Thoracic aorta (tissue), 2 donors: ENCODE data around the gene EIF6. TPM values are rescaled to one million over a fixed set of nuclear protein-coding genes. Genes with fewer than 3 reads are reported as not detected.

Experiments used
- ATAC-seq: fragments of 150-250 bp; one replicate; pipeline ENCODE4 v1.8.0; 2017; ENCODE audit warnings: low read depth; ENCODE audit not compliant: insufficient number of reproducible peaks, low FRiP score
- DNase-seq: peaks from one replicate; pipeline ENCODE4 v3.0.0-alpha.2; 2020; ENCODE audit warnings: low spot score
- H3K27ac ChIP-seq, 2 donors: fragments of 200-600 bp; sonication (generic); 1 replicate in 1 of 2; 2 replicates in 1 of 2; pipeline ENCODE4 v1.5.1; 2016; ENCODE audit warnings: mild to moderate bottlenecking in 2 of 2, moderate library complexity in 2 of 2
- H3K27me3 ChIP-seq: fragments of 200-600 bp; sonication (generic); replicated peaks from 2 replicates; pipeline ENCODE4 v1.6.0; 2016; ENCODE audit warnings: mild to moderate bottlenecking; ENCODE audit not compliant: insufficient read depth
- H3K36me3 ChIP-seq: fragments of 200-600 bp; sonication (generic); one replicate; pipeline ENCODE4 v1.5.1; 2016
- H3K4me1 ChIP-seq, 2 donors: fragments of 200-600 bp; sonication (generic); 1 replicate in 1 of 2; 2 replicates in 1 of 2; pipeline versions ENCODE4 v1.5.1 to v1.6.0; 2016; ENCODE audit warnings: low read depth in 2 of 2, mild to moderate bottlenecking in 1 of 2; ENCODE audit not compliant: control insufficient read depth in 1 of 2
- H3K4me3 ChIP-seq: fragments of 200-600 bp; sonication (generic); 2 replicates; pipeline ENCODE4 v1.5.1; 2016; ENCODE audit warnings: mild to moderate bottlenecking
- H3K9me3 ChIP-seq: fragments of 200-600 bp; sonication (generic); 2 replicates; pipeline ENCODE4 v1.5.1; 2016
- CTCF ChIP-seq: fragments of 200-600 bp; sonication (generic); IDR thresholded peaks from one replicate; pipeline ENCODE4 v1.5.1; 2019; ENCODE audit warnings: antibody characterized with exemption
- total RNA-seq, 2 donors: library from RNA; depleted of rRNA; stranded (reverse); fragments of >200 nt; gene quantifications; one replicate each; pipeline versions ENCODE4 v1.1.0 to v1.2.3, GENCODE V29; 2016

Gene EIF6
- total RNA-seq, 2 donors from 2014 or later: 46.2 to 76.6 TPM

- ATAC-seq (no peak), DNase-seq (no peak)
- Histone ChIP-seq H3K27ac (no peak overlapping the region), H3K4me1 (no peaks in the 10 kb centered on the region), H3K9me3 (no peaks in the 10 kb centered on the region), H3K27me3 (no peaks in the 10 kb centered on the region), H3K36me3 (no peaks in the 10 kb centered on the region), H3K4me3 (no peak overlapping the region)
- TF ChIP-seq CTCF: no peak
These were observed 11.6 kb upstream of the EIF6 start for GRCh38 chr20:35296101-35296554.

- no peaks in the 10 kb centered on the region for H3K36me3 ChIP-seq
- no peaks in the 10 kb centered on the region for H3K4me1 ChIP-seq
- H3K27ac ChIP-seq: no peak overlapping the region
- no peak for DNase-seq
- TF ChIP-seq CTCF: no peak
- ATAC-seq: no peak
- H3K9me3 ChIP-seq: no peaks in the 10 kb centered on the region
- no peak overlapping the region for H3K4me3 ChIP-seq
- H3K27me3 ChIP-seq: no peaks in the 10 kb centered on the region
These were observed 11.1 kb upstream of the EIF6 start for GRCh38 chr20:35295674-35296073.

- no peak for TF ChIP-seq CTCF
- Histone ChIP-seq H3K9me3 (no peaks in the 10 kb centered on the region), H3K36me3 (no peaks in the 10 kb centered on the region), H3K27ac (no peak overlapping the region), H3K4me3 (no peak overlapping the region), H3K27me3 (no peaks in the 10 kb centered on the region), H3K4me1 (no peaks in the 10 kb centered on the region)
- ATAC-seq: no peak
- no peak for DNase-seq
These were observed 10.5 kb upstream of the EIF6 start for GRCh38 chr20:35295058-35295457.

- no peaks in the 10 kb centered on the region for H3K9me3 ChIP-seq
- no peaks in the 10 kb centered on the region for H3K36me3 ChIP-seq
- DNase-seq (no peak), ATAC-seq (no peak)
- H3K27me3 ChIP-seq: no peaks in the 10 kb centered on the region
- H3K27ac ChIP-seq: no peak overlapping the region
- H3K4me3 ChIP-seq: no peak overlapping the region
- H3K4me1 ChIP-seq: no peaks in the 10 kb centered on the region
- no peak for TF ChIP-seq CTCF
These were observed 9.7 kb upstream of the EIF6 start for GRCh38 chr20:35294293-35294685.

- no peak for TF ChIP-seq CTCF
- Histone ChIP-seq H3K4me3 (no peak overlapping the region), H3K36me3 (no peaks in the 10 kb centered on the region), H3K4me1 (no peaks in the 10 kb centered on the region), H3K27me3 (no peaks in the 10 kb centered on the region), H3K27ac (no peak overlapping the region), H3K9me3 (no peaks in the 10 kb centered on the region)
- ATAC-seq: no peak
- DNase-seq: no peak
These were observed 9.0 kb upstream of the EIF6 start for GRCh38 chr20:35293303-35294292.
